ENCODE data around the gene OR14C36.

OR14C36 gene

DNA sequence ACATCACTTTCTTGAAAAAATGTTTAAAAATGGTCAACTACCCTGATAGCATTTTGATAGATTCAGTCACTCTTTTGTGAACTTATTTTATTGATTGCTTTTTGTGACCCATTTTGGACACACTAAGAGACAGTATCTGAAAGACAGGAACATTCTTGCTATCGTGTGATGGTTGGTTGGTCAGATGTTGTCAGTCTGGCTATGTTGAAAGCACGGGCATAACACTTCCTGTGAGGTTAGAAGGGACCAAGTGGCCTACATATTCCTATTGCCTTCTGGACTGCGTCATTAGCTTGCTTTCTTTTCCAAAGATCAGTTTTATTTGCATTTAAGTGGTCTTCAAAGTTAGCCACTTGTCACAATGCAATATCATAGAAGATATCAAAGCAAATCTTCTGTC lies 28.3 kb downstream of the OR14C36 start:
- no peak overlapping the region for H3K4me3 ChIP-seq (replicated peaks; ENCODE audit: low read depth, low read length)
- DNase-seq (ENCODE audit: extremely low read depth, low read depth), result no peak
- TF ChIP-seq, protein P1, sequence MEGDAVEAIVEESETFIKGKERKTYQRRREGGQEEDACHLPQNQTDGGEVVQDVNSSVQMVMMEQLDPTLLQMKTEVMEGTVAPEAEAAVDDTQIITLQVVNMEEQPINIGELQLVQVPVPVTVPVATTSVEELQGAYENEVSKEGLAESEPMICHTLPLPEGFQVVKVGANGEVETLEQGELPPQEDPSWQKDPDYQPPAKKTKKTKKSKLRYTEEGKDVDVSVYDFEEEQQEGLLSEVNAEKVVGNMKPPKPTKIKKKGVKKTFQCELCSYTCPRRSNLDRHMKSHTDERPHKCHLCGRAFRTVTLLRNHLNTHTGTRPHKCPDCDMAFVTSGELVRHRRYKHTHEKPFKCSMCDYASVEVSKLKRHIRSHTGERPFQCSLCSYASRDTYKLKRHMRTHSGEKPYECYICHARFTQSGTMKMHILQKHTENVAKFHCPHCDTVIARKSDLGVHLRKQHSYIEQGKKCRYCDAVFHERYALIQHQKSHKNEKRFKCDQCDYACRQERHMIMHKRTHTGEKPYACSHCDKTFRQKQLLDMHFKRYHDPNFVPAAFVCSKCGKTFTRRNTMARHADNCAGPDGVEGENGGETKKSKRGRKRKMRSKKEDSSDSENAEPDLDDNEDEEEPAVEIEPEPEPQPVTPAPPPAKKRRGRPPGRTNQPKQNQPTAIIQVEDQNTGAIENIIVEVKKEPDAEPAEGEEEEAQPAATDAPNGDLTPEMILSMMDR (IDR thresholded peaks at IDR 0.05; ENCODE audit: low read depth, low read length, missing control alignments), result no peak

- H3K4me3 ChIP-seq (replicated peaks; ENCODE audit: low read depth, low read length), result no peak overlapping the region
- DNase-seq (ENCODE audit: extremely low read depth, low read depth), result no peak
- TF ChIP-seq, protein P1 (IDR thresholded peaks at IDR 0.05; ENCODE audit: low read depth, low read length, missing control alignments), result no peak
These were observed 32.3 kb downstream of the OR14C36 start for GRCh38 chr1:248380854-248381253.

GRCh38 chr1:248388426-248388825 lies 39.9 kb downstream of the OR14C36 start:
- TF ChIP-seq, protein P1 (IDR thresholded peaks at IDR 0.05; ENCODE audit: low read depth, low read length, missing control alignments), result no peak
- no peak overlapping the region for H3K4me3 ChIP-seq (replicated peaks; ENCODE audit: low read depth, low read length)
- DNase-seq (ENCODE audit: extremely low read depth, low read depth), result no peak

DNA sequence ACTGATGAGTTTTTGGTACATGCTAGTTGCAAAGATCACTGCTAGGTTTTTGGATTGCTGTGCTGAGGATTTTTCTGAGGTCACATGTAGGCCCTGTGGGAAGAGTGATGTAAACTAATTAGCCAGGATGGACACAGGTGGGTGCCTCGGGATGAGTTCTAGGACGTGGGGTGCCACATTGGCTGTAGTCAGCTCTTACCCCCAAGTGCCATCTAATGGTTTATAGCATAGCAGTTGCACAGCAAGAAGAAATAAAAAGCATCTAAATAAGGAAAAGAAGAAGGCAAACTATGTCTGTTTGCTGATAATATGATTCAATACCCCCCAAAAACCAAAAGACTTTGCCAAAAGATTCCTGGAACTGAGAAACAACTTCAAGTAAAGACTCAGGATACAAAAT lies 44.5 kb downstream of the OR14C36 start:
- DNase-seq (ENCODE audit: extremely low read depth, low read depth), result no peak
- TF ChIP-seq, protein P1 (IDR thresholded peaks at IDR 0.05; ENCODE audit: low read depth, low read length, missing control alignments), result no peak
- H3K4me3 ChIP-seq (replicated peaks; ENCODE audit: low read depth, low read length), result no peak overlapping the region

All from HFF-Myc (cell line).